GM10266 (cell line): ENCODE measurements around the gene CARD11.

Experiments
- DNase-seq: peaks from one replicate; pipeline ENCODE4 v3.0.0; 2012; ENCODE audit errors: extremely low spot score
- TF ChIP-seq, protein P1 (sequence below): IDR thresholded peaks from 2 replicates; pipeline ENCODE4 v1.5.1; 2012; ENCODE audit warnings: mild to moderate bottlenecking, low read depth; ENCODE audit not compliant: control insufficient read depth, insufficient read depth; ENCODE audit errors: missing control alignments

The CARD11 gene

DNA sequence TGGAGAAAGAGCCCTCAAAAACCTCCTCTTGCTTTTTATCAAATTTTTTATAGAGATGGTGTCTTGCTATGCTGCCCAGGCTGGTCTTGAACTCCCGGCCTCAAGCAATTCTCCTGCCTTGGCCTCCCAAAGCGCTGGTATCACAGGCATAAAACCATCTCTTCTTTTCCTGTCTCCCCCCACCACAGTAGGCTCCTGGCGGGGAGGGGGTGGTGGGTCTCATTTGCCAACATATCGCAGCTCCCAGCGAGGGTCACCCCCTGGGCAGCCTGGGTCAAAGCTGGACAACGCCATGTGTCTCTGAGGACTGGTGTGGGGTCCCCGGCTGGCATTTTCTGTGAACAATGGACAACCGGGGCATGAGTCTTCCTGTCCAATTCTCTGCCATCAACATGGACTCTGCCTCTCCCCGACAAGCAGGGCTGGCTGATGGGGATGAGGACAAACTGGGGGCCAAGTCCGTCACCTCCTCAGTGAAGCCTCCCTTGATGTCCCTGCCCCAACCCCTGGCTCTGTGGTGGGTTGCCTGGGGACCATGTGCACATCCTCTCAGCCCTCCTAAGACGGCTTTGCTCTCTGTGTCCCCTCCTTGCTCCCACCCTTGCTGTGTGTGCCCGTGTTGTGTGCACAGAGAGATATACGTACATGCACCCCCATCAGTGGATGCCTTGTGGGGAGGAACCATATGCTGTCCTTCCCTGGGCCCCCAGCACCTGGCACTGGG lies 113.2 kb downstream of the CARD11 start:
- TF ChIP-seq, protein P1, sequence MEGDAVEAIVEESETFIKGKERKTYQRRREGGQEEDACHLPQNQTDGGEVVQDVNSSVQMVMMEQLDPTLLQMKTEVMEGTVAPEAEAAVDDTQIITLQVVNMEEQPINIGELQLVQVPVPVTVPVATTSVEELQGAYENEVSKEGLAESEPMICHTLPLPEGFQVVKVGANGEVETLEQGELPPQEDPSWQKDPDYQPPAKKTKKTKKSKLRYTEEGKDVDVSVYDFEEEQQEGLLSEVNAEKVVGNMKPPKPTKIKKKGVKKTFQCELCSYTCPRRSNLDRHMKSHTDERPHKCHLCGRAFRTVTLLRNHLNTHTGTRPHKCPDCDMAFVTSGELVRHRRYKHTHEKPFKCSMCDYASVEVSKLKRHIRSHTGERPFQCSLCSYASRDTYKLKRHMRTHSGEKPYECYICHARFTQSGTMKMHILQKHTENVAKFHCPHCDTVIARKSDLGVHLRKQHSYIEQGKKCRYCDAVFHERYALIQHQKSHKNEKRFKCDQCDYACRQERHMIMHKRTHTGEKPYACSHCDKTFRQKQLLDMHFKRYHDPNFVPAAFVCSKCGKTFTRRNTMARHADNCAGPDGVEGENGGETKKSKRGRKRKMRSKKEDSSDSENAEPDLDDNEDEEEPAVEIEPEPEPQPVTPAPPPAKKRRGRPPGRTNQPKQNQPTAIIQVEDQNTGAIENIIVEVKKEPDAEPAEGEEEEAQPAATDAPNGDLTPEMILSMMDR: no peak
- no peak for DNase-seq

DNA sequence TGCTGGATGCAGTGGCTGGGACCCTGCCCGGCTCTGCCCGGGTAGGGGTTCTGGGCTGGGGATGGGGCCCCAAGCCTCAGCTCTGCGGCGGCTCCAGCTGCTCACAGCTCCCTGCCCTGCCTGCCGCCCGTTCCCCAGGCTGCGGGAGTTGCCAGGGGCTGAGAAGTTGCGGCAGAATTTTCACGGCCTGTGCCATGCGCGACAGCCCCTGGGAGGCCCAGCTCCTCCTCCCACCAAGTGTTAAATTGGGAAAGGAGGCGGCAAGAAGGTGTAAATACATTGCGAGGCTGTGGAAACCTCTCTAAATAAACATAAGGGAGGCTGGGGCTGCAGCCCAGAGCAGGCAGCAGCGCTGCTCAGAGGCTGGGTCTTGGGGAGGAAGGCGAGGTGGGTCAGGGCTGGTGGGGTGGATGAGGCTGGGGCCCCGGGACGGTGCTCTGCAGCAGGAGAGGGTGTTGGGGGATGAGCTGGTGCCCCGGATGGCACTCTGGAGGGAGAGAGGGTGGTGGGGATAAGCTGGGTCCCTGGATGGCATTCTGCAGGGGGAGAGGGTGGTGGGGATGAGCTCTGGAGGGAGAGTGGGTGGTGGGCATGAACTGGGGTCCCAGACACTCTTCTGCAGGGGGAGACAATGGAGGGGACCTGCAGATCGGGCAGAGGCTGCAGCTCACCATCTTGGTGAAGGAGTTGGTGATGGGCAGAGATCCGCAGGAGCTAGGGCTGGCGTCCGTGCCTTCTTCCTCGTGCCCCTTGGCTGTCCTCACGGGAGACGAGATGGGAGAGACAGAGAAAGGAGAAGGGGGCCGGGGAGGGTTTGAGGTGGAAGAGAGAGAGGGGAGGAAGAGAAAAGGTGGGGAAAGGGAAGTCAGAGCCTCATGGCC lies 114.1 kb downstream of the CARD11 start:
- TF ChIP-seq, protein P1: no peak
- no peak for DNase-seq

DNA sequence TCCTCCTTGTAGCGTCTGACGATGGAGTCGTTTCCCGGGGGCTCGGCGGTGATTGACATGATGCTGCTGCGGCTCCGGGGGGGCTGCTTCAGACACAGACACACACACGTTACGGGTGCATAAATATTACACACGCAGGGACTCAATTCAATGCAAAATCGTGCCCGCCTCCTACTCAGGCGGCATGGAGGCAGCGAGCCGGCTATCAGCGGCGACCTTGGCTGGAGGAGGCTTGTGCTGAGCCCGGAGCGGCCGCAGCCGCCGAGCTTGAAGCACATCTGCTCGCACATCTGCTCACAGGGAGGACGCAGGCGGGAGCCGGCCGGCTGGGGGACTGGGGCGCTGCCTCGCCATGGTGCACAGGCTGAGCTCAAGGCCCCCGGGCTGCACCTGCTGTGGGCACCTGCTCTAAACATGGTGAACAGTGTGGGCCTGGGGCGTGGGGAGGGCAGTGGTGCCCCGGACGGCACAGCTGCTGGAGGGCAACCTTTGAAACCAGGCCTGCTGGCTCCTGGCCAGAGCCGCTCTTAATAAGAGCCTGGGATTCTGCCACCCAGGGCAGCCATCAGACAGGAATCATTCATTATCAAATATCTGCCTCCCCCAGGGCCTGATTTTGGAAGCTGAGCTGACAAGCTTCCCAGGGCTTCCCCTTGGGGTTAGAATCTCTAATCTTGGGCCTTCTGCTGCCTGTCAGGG lies 114.9 kb downstream of the CARD11 start:
- TF ChIP-seq, protein P1: no peak
- no peak for DNase-seq

DNA sequence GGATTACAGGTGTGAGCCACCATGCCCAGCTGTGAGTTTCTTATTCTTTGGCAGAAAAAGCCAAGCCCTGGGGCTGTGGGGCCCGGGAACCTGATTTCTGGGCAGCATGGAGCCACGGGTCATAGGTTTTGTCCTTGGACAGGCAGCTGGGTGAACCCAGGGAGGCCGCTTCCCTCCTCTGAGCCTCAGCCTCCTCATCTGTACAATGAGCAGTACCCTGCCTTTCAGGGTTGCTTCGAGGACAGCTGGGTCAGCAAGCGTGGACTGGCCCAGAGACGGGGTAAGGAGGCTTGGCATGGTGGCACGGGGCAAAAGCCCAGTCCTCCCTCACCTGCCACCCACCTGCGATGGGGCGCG lies 115.4 kb downstream of the CARD11 start:
- TF ChIP-seq, protein P1: no peak
- DNase-seq: no peak

DNA sequence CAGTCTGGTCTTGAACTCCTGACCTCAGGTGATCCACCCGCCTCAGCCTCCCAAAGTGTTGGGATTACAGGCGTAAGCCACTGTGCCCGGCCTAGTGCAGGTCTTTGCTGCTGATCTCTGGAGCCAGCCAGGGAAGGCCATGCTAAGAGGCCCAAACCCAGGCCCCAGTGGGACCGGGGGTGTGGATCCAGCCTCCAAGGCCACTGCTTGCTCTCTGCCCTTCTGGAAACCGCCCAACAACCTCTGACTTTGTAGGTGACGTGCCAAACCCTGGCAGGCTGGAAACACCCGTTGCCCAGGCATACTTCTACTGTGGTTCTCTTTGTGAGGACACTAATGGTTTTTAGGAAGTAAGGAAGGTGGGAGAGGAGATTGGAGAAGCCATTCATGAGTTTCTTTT lies 116.1 kb downstream of the CARD11 start:
- DNase-seq: no peak
- TF ChIP-seq, protein P1: no peak

DNA sequence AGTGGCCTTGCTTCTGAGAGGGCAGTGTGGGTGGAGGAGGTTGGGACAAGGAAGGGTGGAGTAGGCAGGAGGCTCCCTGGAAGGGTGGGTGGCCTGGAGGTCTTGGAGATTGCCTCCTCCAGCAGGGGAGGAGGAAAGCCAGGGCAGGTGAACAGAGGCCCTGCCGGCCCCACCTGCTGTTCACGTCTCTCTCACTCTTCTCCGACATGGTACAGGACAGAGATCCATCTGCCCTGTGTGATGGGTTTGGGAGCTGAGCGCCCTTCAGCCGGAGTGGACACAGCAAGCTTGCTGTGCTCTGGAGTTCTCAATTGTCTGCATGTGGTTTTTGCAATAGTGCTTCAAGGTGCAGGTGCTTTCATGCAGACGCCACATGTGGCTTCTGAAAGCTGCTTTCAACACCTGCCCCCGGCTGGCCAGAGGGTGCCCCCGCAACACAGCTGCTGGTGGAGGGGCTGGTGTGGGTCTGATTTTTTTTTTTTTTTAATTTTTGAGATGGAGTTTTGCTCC lies 116.7 kb downstream of the CARD11 start:
- TF ChIP-seq, protein P1: no peak
- no peak for DNase-seq
